NK-92 (cell line): Measurements from ENCODE around the gene PRKCSH.

Experiments used
- DNase-seq: peaks from one replicate; lab custom pipeline; 2025; ENCODE audit not compliant: unreplicated experiment; lab: John Stamatoyannopoulos, UW

Gene PRKCSH

DNA sequence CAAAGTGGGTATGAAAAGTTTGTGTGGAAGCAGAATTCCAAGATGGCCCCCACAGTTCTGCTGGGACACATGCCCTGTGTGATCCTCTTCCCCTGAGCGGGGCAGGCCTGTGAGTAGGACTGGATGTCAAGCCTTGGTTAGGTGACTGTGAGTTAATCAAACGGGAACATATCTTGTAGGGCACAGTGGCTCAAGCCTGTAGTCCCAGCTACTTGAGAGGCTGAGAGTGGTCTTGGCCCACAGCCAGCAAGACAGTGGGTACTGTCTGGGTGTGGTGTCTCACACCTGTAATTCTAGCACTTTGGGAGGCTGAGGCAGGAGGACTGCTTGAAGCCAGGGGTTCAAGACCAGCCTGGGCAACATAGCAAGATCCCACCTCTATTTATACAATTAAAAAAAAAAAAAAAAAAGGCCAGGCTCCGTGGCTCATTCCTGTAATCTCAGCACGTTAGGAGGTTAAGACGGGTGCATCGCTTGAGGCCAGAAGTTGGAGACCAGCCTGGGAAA is 63.8 kb downstream of the PRKCSH start:
- no peak for DNase-seq

DNA sequence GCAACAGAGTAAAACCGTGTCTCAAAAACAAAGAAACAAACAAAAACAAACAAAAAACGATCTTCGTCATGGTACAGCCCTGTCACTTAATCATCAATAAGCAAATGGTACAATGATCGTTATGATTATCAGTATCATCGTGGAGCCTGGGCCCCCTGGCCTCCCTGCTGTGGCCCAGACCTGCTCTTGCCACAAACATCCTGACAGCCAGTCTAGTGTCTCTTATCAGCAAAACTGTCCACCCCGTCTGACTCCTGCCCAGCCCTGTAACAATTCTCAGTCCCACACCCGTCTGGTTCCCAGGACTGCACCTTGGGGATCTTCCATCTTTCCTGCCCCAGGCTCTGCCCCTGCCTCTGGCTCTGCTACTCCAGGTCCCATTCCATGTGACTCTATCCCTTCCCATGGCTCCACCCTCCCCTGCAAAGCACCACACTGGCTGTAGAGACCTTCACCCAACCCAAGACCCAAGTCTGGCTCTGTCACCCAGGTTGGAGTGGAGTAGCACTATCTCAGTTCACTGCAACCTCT is 64.5 kb downstream of the PRKCSH start:
- DNase-seq: no peak
